HFFc6 (cell line): ENCODE measurements around the gene ZFPL1. TPM values are rescaled to one million over a fixed set of nuclear protein-coding genes. Genes with fewer than 3 reads are reported as not detected.
A peak's percentile ranks its signal among the peaks of the same experiment; 100 is the strongest.

ENCODE experiments used
- DNase-seq: peaks from one replicate; pipeline ENCODE4 v3.0.0-alpha.2; 2018
- H3K27ac Mint-ChIP-seq: 2 replicates; pipeline ENCODE4 v1.8.0; 2020; ENCODE audit warnings: mild to moderate bottlenecking, mixed read lengths
- H3K27me3 Mint-ChIP-seq: 2 replicates; pipeline ENCODE4 v1.8.0; 2021; ENCODE audit warnings: mild to moderate bottlenecking, moderate library complexity, mixed read lengths; ENCODE audit not compliant: insufficient read depth
- H3K36me3 Mint-ChIP-seq: 2 replicates; pipeline ENCODE4 v1.8.0; 2021; ENCODE audit warnings: low read depth, mixed read lengths
- H3K4me1 Mint-ChIP-seq: 2 replicates; pipeline ENCODE4 v1.8.0; 2020; ENCODE audit warnings: low read depth, mixed read lengths
- H3K4me3 Mint-ChIP-seq: 2 replicates; pipeline ENCODE4 v1.8.0; 2020; ENCODE audit warnings: mild to moderate bottlenecking, moderate library complexity, mixed read lengths
- H3K9me3 Mint-ChIP-seq: 2 replicates; pipeline ENCODE4 v1.8.0; 2020; ENCODE audit warnings: mild to moderate bottlenecking, mixed read lengths
- CTCF ChIP-seq: fragments of 200-600 bp; sonication (generic); IDR thresholded peaks from 2 replicates; pipeline ENCODE4 v1.5.0; 2021; ENCODE audit warnings: antibody characterized with exemption, mild to moderate bottlenecking
- total RNA-seq, 6 experiments: library from RNA; stranded (reverse); fragmentation: NEBNext Ultra II Directional; extraction: Animal tissue kit (Norgen Biotek cat#: 25700); gene quantifications; 2 replicates in 1 of 6; 3 replicates in 5 of 6; pipeline ENCODE4 v1.2.3, GENCODE V29; 2021

The ZFPL1 gene
- total RNA-seq, 6 experiments from 2014 or later, result 41.0 to 56.6 (median 53.6) TPM

- no peaks in the 10 kb centered on the region for H3K27me3 Mint-ChIP-seq
- H3K36me3 Mint-ChIP-seq, result peaks cover 7% of the 10 kb centered on the region
Measured at GRCh38 chr11:65040847-65041622, 43.0 kb upstream of the ZFPL1 start, which contains the start of gene SAC3D1. Gene SAC3D1 (plus strand): TSS chr11:65041210. CDS start chr11:65041293, 83 bp downstream.

GRCh38 chr11:65042891-65043290, 41.1 kb upstream of the ZFPL1 start:
- Mint-ChIP-seq H3K27ac (no peak overlapping the region), H3K4me1 (peaks cover 27% of the 10 kb centered on the region), H3K4me3 (peak overlapping the region; percentile 92), H3K9me3 (no peaks in the 10 kb centered on the region), H3K27me3 (no peaks in the 10 kb centered on the region; the same call in 1 of the 2 replicates), H3K36me3 (peaks cover 7% of the 10 kb centered on the region)
- no peak for DNase-seq
- TF ChIP-seq CTCF, result no peak

More at GRCh38 chr11:65040847-65041622, 43.0 kb upstream of the ZFPL1 start, which contains the start of gene SAC3D1:
- H3K9me3 Mint-ChIP-seq, result no peaks in the 10 kb centered on the region
- peak within 1 kb of the TSS; percentile 92 for H3K4me3 Mint-ChIP-seq
- H3K4me1 Mint-ChIP-seq, result peaks cover 27% of the 10 kb centered on the region
- peak; percentile 95 for DNase-seq
- peak; percentile 20; the same call in 1 of the 2 replicates for TF ChIP-seq CTCF
- H3K27ac Mint-ChIP-seq, result peak within 1 kb of the TSS; percentile 80

- H3K36me3 Mint-ChIP-seq, result peaks cover 7% of the 10 kb centered on the region
- no peaks in the 10 kb centered on the region for H3K9me3 Mint-ChIP-seq
- H3K4me3 Mint-ChIP-seq, result peak overlapping the region; percentile 23; the same call in 1 of the 2 replicates
- peak overlapping the region; percentile 64 for H3K27ac Mint-ChIP-seq
- DNase-seq, result peak; percentile 55
- peaks cover 27% of the 10 kb centered on the region for H3K4me1 Mint-ChIP-seq
- TF ChIP-seq CTCF, result no peak
- H3K27me3 Mint-ChIP-seq, result no peaks in the 10 kb centered on the region; the same call in 1 of the 2 replicates
Measured at GRCh38 chr11:65043881-65044501, 40.0 kb upstream of the ZFPL1 start.

- no peaks in the 10 kb centered on the region for H3K9me3 Mint-ChIP-seq
- peaks cover 7% of the 10 kb centered on the region for H3K36me3 Mint-ChIP-seq
- no peak overlapping the region for H3K27ac Mint-ChIP-seq
- H3K4me3 Mint-ChIP-seq, result no peak overlapping the region
- DNase-seq, result no peak
- H3K4me1 Mint-ChIP-seq, result peaks cover 27% of the 10 kb centered on the region
- no peaks in the 10 kb centered on the region; the same call in 1 of the 2 replicates for H3K27me3 Mint-ChIP-seq
- no peak for TF ChIP-seq CTCF
Measured at GRCh38 chr11:65045061-65045460, 39.0 kb upstream of the ZFPL1 start.

GRCh38 chr11:65045728-65046127, 38.3 kb upstream of the ZFPL1 start:
- DNase-seq, result no peak
- H3K4me3 Mint-ChIP-seq, result no peak overlapping the region
- peaks cover 27% of the 10 kb centered on the region for H3K4me1 Mint-ChIP-seq
- H3K36me3 Mint-ChIP-seq, result peaks cover 7% of the 10 kb centered on the region
- TF ChIP-seq CTCF, result no peak
- H3K27ac Mint-ChIP-seq, result no peak overlapping the region
- no peaks in the 10 kb centered on the region for H3K9me3 Mint-ChIP-seq
- H3K27me3 Mint-ChIP-seq, result no peaks in the 10 kb centered on the region; the same call in 1 of the 2 replicates
